ENCODE results near the gene BAIAP2L1. TPM values are rescaled to one million over a fixed set of nuclear protein-coding genes. Genes with fewer than 3 reads are reported as not detected.

Gene BAIAP2L1
- total and polyA plus RNA-seq, 9 of the 15 experiments (the other 6 are each of a cell fraction or from before 2014, with no cell fraction given), result 4.2 to 29.8 (median 15.5) TPM

DNA sequence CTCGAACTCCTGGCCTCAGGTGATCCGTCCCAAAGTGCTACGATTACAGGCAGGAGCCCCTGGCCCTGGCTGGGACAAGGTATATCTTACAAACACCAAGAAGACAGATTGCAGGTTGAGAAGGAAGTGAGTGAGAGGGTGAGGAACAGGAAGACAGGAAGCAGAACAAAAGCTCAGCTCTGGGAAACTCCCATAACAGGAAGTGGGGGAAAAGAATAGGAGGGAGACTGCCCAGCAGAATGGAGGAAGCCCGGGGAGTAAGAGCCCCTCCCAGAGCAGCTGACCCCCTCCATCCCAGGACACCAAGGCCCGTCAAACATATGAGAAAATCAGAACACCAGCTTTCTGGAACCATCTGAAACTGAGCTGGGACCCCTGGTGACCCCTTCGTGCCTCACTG is 151.8 kb downstream of the BAIAP2L1 start (continued):
- TF ChIP-seq TAF9B (IDR thresholded peaks at IDR 0.05; ENCODE audit: partially characterized antibody), result no peak
- TF ChIP-seq SREBF2 (CRISPR knock-in tag; IDR thresholded peaks at IDR 0.05), result no peak
- no peak for TF ChIP-seq IRF9 (tag; IDR thresholded peaks at IDR 0.05)
- no peak for TF ChIP-seq FOXK1 (CRISPR knock-in tag; IDR thresholded peaks at IDR 0.05; ENCODE audit: borderline replicate concordance)
- TF ChIP-seq, protein P1, sequence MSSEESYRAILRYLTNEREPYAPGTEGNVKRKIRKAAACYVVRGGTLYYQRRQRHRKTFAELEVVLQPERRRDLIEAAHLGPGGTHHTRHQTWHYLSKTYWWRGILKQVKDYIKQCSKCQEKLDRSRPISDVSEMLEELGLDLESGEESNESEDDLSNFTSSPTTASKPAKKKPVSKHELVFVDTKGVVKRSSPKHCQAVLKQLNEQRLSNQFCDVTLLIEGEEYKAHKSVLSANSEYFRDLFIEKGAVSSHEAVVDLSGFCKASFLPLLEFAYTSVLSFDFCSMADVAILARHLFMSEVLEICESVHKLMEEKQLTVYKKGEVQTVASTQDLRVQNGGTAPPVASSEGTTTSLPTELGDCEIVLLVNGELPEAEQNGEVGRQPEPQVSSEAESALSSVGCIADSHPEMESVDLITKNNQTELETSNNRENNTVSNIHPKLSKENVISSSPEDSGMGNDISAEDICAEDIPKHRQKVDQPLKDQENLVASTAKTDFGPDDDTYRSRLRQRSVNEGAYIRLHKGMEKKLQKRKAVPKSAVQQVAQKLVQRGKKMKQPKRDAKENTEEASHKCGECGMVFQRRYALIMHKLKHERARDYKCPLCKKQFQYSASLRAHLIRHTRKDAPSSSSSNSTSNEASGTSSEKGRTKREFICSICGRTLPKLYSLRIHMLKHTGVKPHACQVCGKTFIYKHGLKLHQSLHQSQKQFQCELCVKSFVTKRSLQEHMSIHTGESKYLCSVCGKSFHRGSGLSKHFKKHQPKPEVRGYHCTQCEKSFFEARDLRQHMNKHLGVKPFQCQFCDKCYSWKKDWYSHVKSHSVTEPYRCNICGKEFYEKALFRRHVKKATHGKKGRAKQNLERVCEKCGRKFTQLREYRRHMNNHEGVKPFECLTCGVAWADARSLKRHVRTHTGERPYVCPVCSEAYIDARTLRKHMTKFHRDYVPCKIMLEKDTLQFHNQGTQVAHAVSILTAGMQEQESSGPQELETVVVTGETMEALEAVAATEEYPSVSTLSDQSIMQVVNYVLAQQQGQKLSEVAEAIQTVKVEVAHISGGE (CRISPR knock-in tag; IDR thresholded peaks at IDR 0.05), result peak in 2 of 3 experiments; percentile 28 to 44; a peak in 1 of 6 replicates
- TF ChIP-seq RBBP5 (IDR thresholded peaks at IDR 0.05; ENCODE audit: borderline replicate concordance, insufficient read depth, low read length, poor library complexity, severe bottlenecking), result no peak
- TF ChIP-seq NCOA6 (IDR thresholded peaks at IDR 0.05), result no peak
- no peak for TF ChIP-seq GATAD2A (IDR thresholded peaks at IDR 0.05)
